Measurements from ENCODE around the gene CTIF.

Gene CTIF

GRCh38 chr18:48778344-48779011, 239.6 kb downstream of the CTIF start:
- DNase-seq, result no peak

GRCh38 chr18:48779462-48779861, 240.6 kb downstream of the CTIF start:
- no peak for DNase-seq

- DNase-seq, result peak; percentile 40
Measured at GRCh38 chr18:48780201-48780912, 241.5 kb downstream of the CTIF start.

GRCh38 chr18:48780913-48781162, 242.0 kb downstream of the CTIF start:
- DNase-seq, result no peak

GRCh38 chr18:48781163-48781987, 242.5 kb downstream of the CTIF start:
- DNase-seq, result peak; percentile 25

- DNase-seq, result no peak
Measured at GRCh38 chr18:48781988-48782363, 243.1 kb downstream of the CTIF start.

GRCh38 chr18:48782381-48782861, 243.6 kb downstream of the CTIF start:
- DNase-seq, result no peak

- DNase-seq, result no peak
Measured at GRCh38 chr18:48783616-48784520, 245.0 kb downstream of the CTIF start.

GRCh38 chr18:48784656-48785055, 245.8 kb downstream of the CTIF start:
- DNase-seq, result no peak

GRCh38 chr18:48785091-48785614, 246.3 kb downstream of the CTIF start:
- DNase-seq, result no peak

- DNase-seq, result no peak
Measured at GRCh38 chr18:48785736-48786454, 247.1 kb downstream of the CTIF start.

- DNase-seq, result no peak
Measured at GRCh38 chr18:48786455-48787202, 247.8 kb downstream of the CTIF start.

- DNase-seq, result peak; percentile 69
Measured at GRCh38 chr18:48787203-48788151, 248.6 kb downstream of the CTIF start.

- no peak for DNase-seq
Measured at GRCh38 chr18:48788373-48788772, 249.5 kb downstream of the CTIF start.

GRCh38 chr18:48789259-48789812, 250.5 kb downstream of the CTIF start:
- no peak for DNase-seq

GRCh38 chr18:48790226-48790863, 251.5 kb downstream of the CTIF start:
- DNase-seq, result no peak

- DNase-seq, result no peak
Measured at GRCh38 chr18:48790869-48791635, 252.2 kb downstream of the CTIF start.

- DNase-seq, result no peak
Measured at GRCh38 chr18:48791636-48792105, 252.8 kb downstream of the CTIF start.

Measured in fibroblast of skin of abdomen (primary cell).